GM18520 (cell line): ENCODE data around the gene USHBP1.

ENCODE experiments used
- ATAC-seq: cut with Tn5 transposase; IDR thresholded peaks from one replicate; pipeline ENCODE4 v1.9.1; 2021; ENCODE audit not compliant: unreplicated experiment

Gene USHBP1, protein sequence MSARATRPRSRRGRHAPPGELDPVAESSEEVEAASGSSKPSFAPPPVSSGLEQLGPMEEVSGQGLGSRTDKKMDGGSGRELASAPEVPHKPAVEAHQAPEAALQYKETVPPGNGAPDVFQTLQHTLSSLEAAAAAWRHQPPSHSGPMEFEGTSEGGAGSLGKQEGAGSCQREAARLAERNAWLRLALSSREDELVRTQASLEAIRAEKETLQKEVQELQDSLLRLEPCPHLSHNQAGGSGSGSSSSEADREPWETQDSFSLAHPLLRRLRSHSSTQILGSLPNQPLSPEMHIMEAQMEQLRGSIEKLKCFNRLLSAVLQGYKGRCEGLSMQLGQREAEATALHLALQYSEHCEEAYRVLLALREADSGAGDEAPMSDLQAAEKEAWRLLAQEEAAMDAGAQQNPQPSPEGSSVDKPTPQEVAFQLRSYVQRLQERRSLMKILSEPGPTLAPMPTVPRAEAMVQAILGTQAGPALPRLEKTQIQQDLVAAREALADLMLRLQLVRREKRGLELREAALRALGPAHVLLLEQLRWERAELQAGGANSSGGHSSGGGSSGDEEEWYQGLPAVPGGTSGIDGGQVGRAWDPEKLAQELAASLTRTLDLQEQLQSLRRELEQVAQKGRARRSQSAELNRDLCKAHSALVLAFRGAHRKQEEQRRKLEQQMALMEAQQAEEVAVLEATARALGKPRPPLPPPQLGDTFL

GRCh38 chr19:17264641-17264979, at the start of gene USHBP1:
USHBP1 (minus strand) TSS chr19:17264745; CDS start chr19:17264299, 446 bp downstream.
- ATAC-seq = no peak

- no peak for ATAC-seq
Measured at GRCh38 chr19:17314007-17314593, 49.6 kb upstream of the USHBP1 start.

- no peak for ATAC-seq
Measured at GRCh38 chr19:17312189-17313113, 47.9 kb upstream of the USHBP1 start.

- no peak for ATAC-seq
Measured at GRCh38 chr19:17311455-17312188, 47.1 kb upstream of the USHBP1 start.

GRCh38 chr19:17309965-17310461, 45.5 kb upstream of the USHBP1 start:
- ATAC-seq = no peak

- peak; percentile 38 for ATAC-seq
Measured at GRCh38 chr19:17309198-17309964, 44.8 kb upstream of the USHBP1 start, which contains the start of gene DDA1. DDA1 (plus strand) TSS chr19:17309563; CDS start chr19:17309655, 92 bp downstream.

- no peak for ATAC-seq
Measured at GRCh38 chr19:17307876-17308377, 43.4 kb upstream of the USHBP1 start.

GRCh38 chr19:17306285-17306714, 41.8 kb upstream of the USHBP1 start:
- no peak for ATAC-seq

GRCh38 chr19:17305517-17306284, 41.2 kb upstream of the USHBP1 start, which contains the start of gene MRPL34:
MRPL34 (plus strand) TSS chr19:17305872; CDS start chr19:17305893, 21 bp downstream.
- peak; percentile 83 for ATAC-seq

DNA sequence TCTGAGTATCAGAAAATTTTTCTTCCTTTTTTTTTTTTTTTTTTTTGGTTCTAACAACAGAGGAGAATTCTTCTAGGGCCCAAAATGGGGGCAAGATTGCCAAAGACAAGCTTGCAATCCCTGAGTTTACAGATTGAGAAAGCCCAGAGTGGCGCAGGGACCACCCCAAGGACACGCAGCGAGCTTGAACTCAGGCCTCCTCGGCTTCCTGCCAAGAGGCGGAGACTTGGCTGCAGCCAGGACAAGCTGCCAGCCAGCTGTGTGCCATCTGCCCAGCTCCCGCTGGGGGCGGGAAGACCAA, 40.6 kb upstream of the USHBP1 start:
- no peak for ATAC-seq

DNA sequence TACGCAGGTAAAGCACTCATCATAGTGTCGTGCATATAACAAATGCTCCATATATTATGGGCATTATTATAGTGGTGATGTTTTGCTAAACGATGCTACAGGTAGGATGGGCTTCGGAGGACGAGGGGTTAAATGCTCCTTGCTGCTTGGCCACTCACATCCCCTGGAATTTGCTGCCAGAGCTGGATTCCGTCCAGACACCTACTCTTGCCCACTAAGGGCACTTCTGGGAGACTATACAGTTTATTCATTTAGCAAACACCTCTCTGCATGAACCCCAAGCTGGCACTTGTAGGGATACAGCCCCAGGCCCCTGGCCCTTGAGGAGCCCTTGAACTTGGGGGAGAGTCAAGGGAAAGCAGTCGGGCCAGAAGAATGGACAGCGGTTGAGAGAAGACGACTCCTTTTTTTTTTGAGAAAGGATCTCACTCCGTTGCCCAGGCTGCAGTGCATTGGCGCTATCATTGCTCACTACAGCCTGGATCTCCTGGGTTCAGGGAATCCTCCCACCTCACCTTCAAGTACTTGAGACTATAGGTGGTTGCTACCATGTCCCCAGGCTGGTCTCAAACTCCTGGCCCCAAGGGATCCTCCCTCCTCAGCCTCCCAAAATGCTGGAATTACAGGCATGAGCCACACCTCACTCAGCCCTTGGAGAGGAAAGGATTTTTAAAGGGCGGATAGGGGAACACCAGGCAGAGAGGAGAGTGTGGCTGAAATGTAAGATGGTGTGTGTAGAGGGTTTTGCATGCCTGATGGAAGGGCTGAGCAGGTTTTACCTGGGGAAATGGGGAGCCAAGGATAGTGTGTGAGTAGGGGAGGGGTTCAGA, 40.1 kb upstream of the USHBP1 start:
- no peak for ATAC-seq

DNA sequence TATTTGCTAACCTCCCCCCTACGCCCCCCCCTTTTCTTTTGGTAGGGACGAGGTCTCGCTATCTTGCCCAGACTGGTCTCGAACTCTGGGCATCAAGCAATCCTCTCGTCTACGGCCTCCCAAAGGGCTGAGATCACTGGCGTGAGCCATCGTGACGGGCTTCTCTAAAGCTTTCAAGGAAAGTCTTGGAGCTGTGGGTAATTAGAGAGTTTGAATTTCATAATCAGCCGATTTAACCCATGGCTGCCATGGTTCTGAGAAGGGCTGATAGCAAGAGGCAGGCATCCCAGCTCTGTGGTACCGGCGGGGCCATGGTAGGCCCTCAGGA, 39.4 kb upstream of the USHBP1 start:
- no peak for ATAC-seq

DNA sequence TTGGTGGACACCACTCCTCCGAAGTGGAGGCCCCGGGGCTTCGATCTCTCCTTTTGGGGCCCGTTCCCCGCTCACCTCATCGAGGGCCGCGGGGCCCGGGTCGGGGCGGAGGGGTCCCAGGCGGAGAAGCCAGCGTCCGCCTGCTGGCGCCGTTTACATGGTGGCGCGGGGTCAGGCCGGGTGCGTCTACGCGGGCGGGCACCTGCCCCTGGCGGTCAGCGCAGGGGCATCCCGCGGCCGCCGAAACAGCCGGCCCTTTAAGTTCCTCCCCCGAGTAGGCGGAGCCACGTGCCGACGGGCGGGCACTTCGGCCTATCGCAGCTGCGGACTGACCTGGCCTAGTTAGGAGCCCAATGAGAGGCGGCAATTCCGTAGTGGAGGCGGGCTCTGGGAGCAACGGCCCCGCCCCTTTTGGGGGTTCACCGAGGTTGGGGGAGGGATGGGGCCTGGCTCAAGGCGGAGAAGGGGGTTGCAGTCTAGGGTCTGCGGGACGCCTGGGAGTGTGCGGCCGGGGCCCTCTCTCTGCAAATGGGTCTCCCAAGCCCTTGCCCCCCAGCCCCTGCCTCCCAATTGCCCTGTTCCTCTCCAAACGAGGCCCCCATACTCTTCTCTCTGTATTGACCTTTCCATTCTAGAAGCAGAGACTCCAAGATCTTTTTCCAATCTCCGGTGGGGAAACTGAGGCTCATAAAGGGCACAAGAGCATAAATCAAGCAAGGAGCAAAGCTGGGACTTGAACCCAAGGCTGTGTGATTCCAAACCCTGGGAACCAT, 38.8 kb upstream of the USHBP1 start, which contains the start of gene ABHD8:
Gene ABHD8, minus strand, starts transcription at position 259 of the 773 bp plus-strand sequence. CDS start 1,809 bp downstream, outside the sequence.
- peak; percentile 37 for ATAC-seq

DNA sequence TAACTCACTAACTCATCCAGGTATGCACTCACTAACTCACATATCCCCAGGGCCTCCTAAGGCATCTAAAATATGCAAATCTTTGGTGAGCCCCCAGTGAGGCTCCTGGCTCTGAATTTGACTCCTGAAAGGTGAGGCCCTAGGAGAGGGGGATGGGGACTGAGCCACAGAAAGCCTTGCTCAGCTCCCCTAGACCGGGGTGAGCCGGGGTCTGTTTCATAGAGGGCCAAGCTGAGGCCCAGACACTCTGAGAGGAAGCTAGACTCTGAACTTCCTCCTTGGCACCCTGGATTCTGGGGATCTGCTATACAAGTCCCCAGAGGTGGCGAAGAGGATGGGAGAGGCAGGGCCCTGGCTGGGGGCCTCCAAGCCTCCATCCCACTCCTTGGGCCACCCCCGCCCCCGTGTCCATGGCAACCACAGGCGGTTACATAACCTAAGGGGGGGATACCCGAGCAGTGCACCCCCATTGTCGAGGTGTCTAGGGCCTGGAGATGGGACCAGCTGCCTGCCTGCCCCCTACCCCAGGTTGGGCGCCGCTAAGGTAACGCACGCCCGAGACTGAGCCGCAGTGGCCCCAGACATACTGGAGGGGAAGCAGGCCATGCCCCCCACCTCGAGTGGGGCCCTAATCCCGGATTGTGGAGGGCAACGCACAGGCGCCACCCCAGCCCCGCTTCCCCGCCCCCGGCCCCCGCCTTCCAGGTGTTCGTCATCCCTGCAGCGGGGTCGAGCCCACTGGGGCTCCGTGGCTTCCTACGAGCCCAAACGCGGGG, 38.0 kb upstream of the USHBP1 start:
- ATAC-seq = no peak

GRCh38 chr19:17300992-17301619, 36.6 kb upstream of the USHBP1 start:
- ATAC-seq = no peak
